Measurements from ENCODE around the gene OAT. TPM values are rescaled to one million over a fixed set of nuclear protein-coding genes. Genes with fewer than 3 reads are reported as not detected.
"Not testable (repeated sequence)": the region's sequence is repeated elsewhere in the genome, so short reads cannot be mapped to it uniquely, and the experiment has no call there.

The OAT gene
- total RNA-seq, 1 donor from 2014 or later = 45.8 TPM

- H3K4me3 Mint-ChIP-seq (ENCODE audit: low read depth); DNase-seq (ENCODE audit: low spot score); H3K4me1 Mint-ChIP-seq (ENCODE audit: low read depth); H3K27me3 Mint-ChIP-seq (ENCODE audit: low read depth); H3K36me3 Mint-ChIP-seq (ENCODE audit: low read depth); H3K27ac Mint-ChIP-seq; intact Hi-C loops (cut with micrococcal nuclease); H3K9me3 Mint-ChIP-seq: not testable (repeated sequence)
These were observed 17.0 kb upstream of the OAT start for GRCh38 chr10:124435683-124436082.

GRCh38 chr10:124433461-124433860 is 14.7 kb upstream of the OAT start:
- Mint-ChIP-seq H3K4me3 (ENCODE audit: low read depth) (no peak overlapping the region), H3K27ac (no peak overlapping the region), H3K36me3 (ENCODE audit: low read depth) (no peaks in the 10 kb centered on the region), H3K4me1 (ENCODE audit: low read depth) (no peaks in the 10 kb centered on the region), H3K27me3 (ENCODE audit: low read depth) (peaks cover 5% of the 10 kb centered on the region), H3K9me3 (no peaks in the 10 kb centered on the region)
- intact Hi-C loops (cut with micrococcal nuclease) = no loop called here
- no peak for DNase-seq (ENCODE audit: low spot score)

- Mint-ChIP-seq H3K9me3 (no peaks in the 10 kb centered on the region), H3K4me1 (ENCODE audit: low read depth) (no peaks in the 10 kb centered on the region), H3K27ac (no peak overlapping the region), H3K36me3 (ENCODE audit: low read depth) (no peaks in the 10 kb centered on the region), H3K4me3 (ENCODE audit: low read depth) (no peak overlapping the region), H3K27me3 (ENCODE audit: low read depth) (peaks cover 8% of the 10 kb centered on the region)
- intact Hi-C loops (cut with micrococcal nuclease) = no loop called here
- no peak for DNase-seq (ENCODE audit: low spot score)
These were observed 11.4 kb upstream of the OAT start for GRCh38 chr10:124430077-124430476.

- H3K4me1 Mint-ChIP-seq (ENCODE audit: low read depth) = no peaks in the 10 kb centered on the region
- intact Hi-C loops (cut with micrococcal nuclease) = no loop called here
- H3K4me3 Mint-ChIP-seq (ENCODE audit: low read depth) = no peak overlapping the region
- H3K27me3 Mint-ChIP-seq (ENCODE audit: low read depth) = peaks cover 8% of the 10 kb centered on the region
- no peak for DNase-seq (ENCODE audit: low spot score)
- no peaks in the 10 kb centered on the region for H3K9me3 Mint-ChIP-seq
- H3K27ac Mint-ChIP-seq = no peak overlapping the region
- H3K36me3 Mint-ChIP-seq (ENCODE audit: low read depth) = no peaks in the 10 kb centered on the region
These were observed 10.9 kb upstream of the OAT start for GRCh38 chr10:124429576-124429975.

GRCh38 chr10:124428207-124428777 is 9.6 kb upstream of the OAT start:
- Mint-ChIP-seq H3K27ac (no peak overlapping the region), H3K9me3 (no peaks in the 10 kb centered on the region), H3K36me3 (ENCODE audit: low read depth) (no peaks in the 10 kb centered on the region), H3K4me3 (ENCODE audit: low read depth) (no peak overlapping the region), H3K4me1 (ENCODE audit: low read depth) (no peaks in the 10 kb centered on the region), H3K27me3 (ENCODE audit: low read depth) (peaks cover 15% of the 10 kb centered on the region)
- intact Hi-C loops (cut with micrococcal nuclease) = no loop called here
- DNase-seq (ENCODE audit: low spot score) = no peak

- Mint-ChIP-seq H3K4me3 (ENCODE audit: low read depth) (no peak overlapping the region), H3K27ac (no peak overlapping the region)
- intact Hi-C loops (cut with micrococcal nuclease) = no loop called here
These were observed 6.7 kb upstream of the OAT start for GRCh38 chr10:124425227-124425962.

GRCh38 chr10:124423813-124424212 is 5.1 kb upstream of the OAT start:
- Mint-ChIP-seq H3K4me1 (ENCODE audit: low read depth) (peaks cover 5% of the 10 kb centered on the region), H3K27me3 (ENCODE audit: low read depth) (peaks cover 19% of the 10 kb centered on the region), H3K9me3 (no peaks in the 10 kb centered on the region), H3K27ac (no peak overlapping the region), H3K4me3 (ENCODE audit: low read depth) (no peak overlapping the region), H3K36me3 (ENCODE audit: low read depth) (no peaks in the 10 kb centered on the region)
- intact Hi-C loops (cut with micrococcal nuclease) = no loop called here
- DNase-seq (ENCODE audit: low spot score) = no peak

More at GRCh38 chr10:124425227-124425962, 6.7 kb upstream of the OAT start:
- Mint-ChIP-seq H3K4me1 (ENCODE audit: low read depth) (no peaks in the 10 kb centered on the region), H3K9me3 (no peaks in the 10 kb centered on the region), H3K27me3 (ENCODE audit: low read depth) (peaks cover 20% of the 10 kb centered on the region), H3K36me3 (ENCODE audit: low read depth) (no peaks in the 10 kb centered on the region)
- DNase-seq (ENCODE audit: low spot score) = no peak

- H3K36me3 Mint-ChIP-seq (ENCODE audit: low read depth) = no peaks in the 10 kb centered on the region
- no peaks in the 10 kb centered on the region for H3K9me3 Mint-ChIP-seq
- H3K27me3 Mint-ChIP-seq (ENCODE audit: low read depth) = peaks cover 15% of the 10 kb centered on the region
- no peak for DNase-seq (ENCODE audit: low spot score)
- peaks cover 5% of the 10 kb centered on the region for H3K4me1 Mint-ChIP-seq (ENCODE audit: low read depth)
- no peak overlapping the region for H3K4me3 Mint-ChIP-seq (ENCODE audit: low read depth)
- no peak overlapping the region for H3K27ac Mint-ChIP-seq
- intact Hi-C loops (cut with micrococcal nuclease) = no loop called here
These were observed 4.0 kb upstream of the OAT start for GRCh38 chr10:124422742-124423141.

- H3K36me3 Mint-ChIP-seq (ENCODE audit: low read depth) = no peaks in the 10 kb centered on the region
- DNase-seq (ENCODE audit: low spot score) = no peak
- H3K4me1 Mint-ChIP-seq (ENCODE audit: low read depth) = peaks cover 8% of the 10 kb centered on the region
- no peak overlapping the region for H3K27ac Mint-ChIP-seq
- H3K9me3 Mint-ChIP-seq = no peaks in the 10 kb centered on the region
- intact Hi-C loops (cut with micrococcal nuclease) = no loop called here
- no peak overlapping the region for H3K4me3 Mint-ChIP-seq (ENCODE audit: low read depth)
- peaks cover 15% of the 10 kb centered on the region for H3K27me3 Mint-ChIP-seq (ENCODE audit: low read depth)
These were observed 1.5 kb upstream of the OAT start for GRCh38 chr10:124420254-124420653.

GRCh38 chr10:124419635-124420034 is 912 bp upstream of the OAT start:
- Mint-ChIP-seq H3K9me3 (no peaks in the 10 kb centered on the region), H3K36me3 (ENCODE audit: low read depth) (no peaks in the 10 kb centered on the region), H3K27ac (no peak overlapping the region), H3K4me3 (ENCODE audit: low read depth) (peak overlapping the region; percentile 72), H3K27me3 (ENCODE audit: low read depth) (peaks cover 15% of the 10 kb centered on the region), H3K4me1 (ENCODE audit: low read depth) (peaks cover 8% of the 10 kb centered on the region)
- intact Hi-C loops (cut with micrococcal nuclease) = loop anchor here (1.0 to 5.0 kb wide), 3 partner anchors 30 to 498 kb away; partner anchors contain the start of gene ABRAXAS2
- DNase-seq (ENCODE audit: low spot score) = no peak

- peak; percentile 43 for DNase-seq (ENCODE audit: low spot score)
- H3K9me3 Mint-ChIP-seq = no peaks in the 10 kb centered on the region
- intact Hi-C loops (cut with micrococcal nuclease) = loop anchor here (1.0 to 5.0 kb wide), 3 partner anchors 43 to 499 kb away; partner anchors contain the start of genes ABRAXAS2 and LHPP
- H3K36me3 Mint-ChIP-seq (ENCODE audit: low read depth) = no peaks in the 10 kb centered on the region
- peaks cover 8% of the 10 kb centered on the region for H3K27me3 Mint-ChIP-seq (ENCODE audit: low read depth)
- H3K27ac Mint-ChIP-seq = no peak overlapping the region
- H3K4me3 Mint-ChIP-seq (ENCODE audit: low read depth) = peak overlapping the region; percentile 81
- H3K4me1 Mint-ChIP-seq (ENCODE audit: low read depth) = peaks cover 8% of the 10 kb centered on the region
These were observed 613 bp downstream of the OAT start for GRCh38 chr10:124417895-124418725.

- intact Hi-C loops (cut with micrococcal nuclease) = loop anchor here (5.0 kb wide), 2 partner anchors 386 to 501 kb away; partner anchors contain the start of gene ABRAXAS2
These were observed 2.0 kb downstream of the OAT start for GRCh38 chr10:124416733-124417132.

More at GRCh38 chr10:124416733-124417132, 2.0 kb downstream of the OAT start:
- DNase-seq (ENCODE audit: low spot score) = no peak
- Mint-ChIP-seq H3K4me3 (ENCODE audit: low read depth) (peak overlapping the region; percentile 54), H3K27ac (no peak overlapping the region), H3K36me3 (ENCODE audit: low read depth) (peaks cover 4% of the 10 kb centered on the region), H3K4me1 (ENCODE audit: low read depth) (peaks cover 8% of the 10 kb centered on the region), H3K27me3 (ENCODE audit: low read depth) (peaks cover 4% of the 10 kb centered on the region), H3K9me3 (no peaks in the 10 kb centered on the region)

All from activated T-helper 2 cell treated with anti-CD3 and anti-CD28 coated beads, Interferon-gamma antibody, Interleukin-2, Interleukin-4, amounts not matched to agents 10 μg/mL and 5 μg/mL and 100 μg/mL, durations not matched to agents 14 hours and 24 hours and 36 hours (primary cell).